ENCODE measurements around the gene CYSRT1.

- TF ChIP-seq CTCF (conservative IDR thresholded peaks at IDR 0.05; ENCODE audit: low read depth, low read length) (no peak), EZH2 (IDR thresholded peaks at IDR 0.05; ENCODE audit: low read length, unreplicated experiment) (no peak), EZH2phosphoT487 (IDR thresholded peaks at IDR 0.05; ENCODE audit: borderline replicate concordance, low read length) (no peak)
Observed at GRCh38 chr9:137256362-137256761, 31.4 kb downstream of the CYSRT1 start.
